ENCODE data around the gene MYO1D.
"Not testable (repeated sequence)": the region's sequence is repeated elsewhere in the genome, so short reads cannot be mapped to it uniquely, and the experiment has no call there.

Gene MYO1D

GRCh38 chr17:32733401-32733800, 143.5 kb downstream of the MYO1D start:
- no peak for DNase-seq (ENCODE audit: low read depth in 2 of 2, low spot score in 1 of 2)

DNA sequence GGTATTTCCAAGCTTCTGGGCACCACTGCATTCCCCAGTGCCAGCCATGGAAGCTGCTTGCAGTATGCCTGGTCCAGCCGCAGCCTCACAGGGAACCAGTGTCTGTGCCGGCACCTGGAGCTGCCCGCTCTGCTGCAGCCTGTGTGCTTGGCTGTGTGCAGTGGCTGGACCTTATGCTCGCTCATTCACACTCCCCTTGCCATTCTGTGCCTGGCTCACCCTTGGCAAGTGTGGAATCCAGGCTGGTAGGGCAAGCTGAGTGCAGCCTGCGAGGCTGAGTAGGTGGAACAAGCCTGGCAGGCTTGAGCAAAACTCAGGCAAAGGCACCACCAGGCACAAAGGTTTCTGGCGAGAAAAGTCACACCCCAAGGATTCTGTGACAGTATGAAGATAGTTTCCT, 144.0 kb downstream of the MYO1D start:
- no peak for DNase-seq (ENCODE audit: low read depth in 2 of 2, low spot score in 1 of 2)

- DNase-seq (ENCODE audit: low read depth in 2 of 2, low spot score in 1 of 2) = no peak
Observed at GRCh38 chr17:32732296-32732642, 144.7 kb downstream of the MYO1D start.

DNA sequence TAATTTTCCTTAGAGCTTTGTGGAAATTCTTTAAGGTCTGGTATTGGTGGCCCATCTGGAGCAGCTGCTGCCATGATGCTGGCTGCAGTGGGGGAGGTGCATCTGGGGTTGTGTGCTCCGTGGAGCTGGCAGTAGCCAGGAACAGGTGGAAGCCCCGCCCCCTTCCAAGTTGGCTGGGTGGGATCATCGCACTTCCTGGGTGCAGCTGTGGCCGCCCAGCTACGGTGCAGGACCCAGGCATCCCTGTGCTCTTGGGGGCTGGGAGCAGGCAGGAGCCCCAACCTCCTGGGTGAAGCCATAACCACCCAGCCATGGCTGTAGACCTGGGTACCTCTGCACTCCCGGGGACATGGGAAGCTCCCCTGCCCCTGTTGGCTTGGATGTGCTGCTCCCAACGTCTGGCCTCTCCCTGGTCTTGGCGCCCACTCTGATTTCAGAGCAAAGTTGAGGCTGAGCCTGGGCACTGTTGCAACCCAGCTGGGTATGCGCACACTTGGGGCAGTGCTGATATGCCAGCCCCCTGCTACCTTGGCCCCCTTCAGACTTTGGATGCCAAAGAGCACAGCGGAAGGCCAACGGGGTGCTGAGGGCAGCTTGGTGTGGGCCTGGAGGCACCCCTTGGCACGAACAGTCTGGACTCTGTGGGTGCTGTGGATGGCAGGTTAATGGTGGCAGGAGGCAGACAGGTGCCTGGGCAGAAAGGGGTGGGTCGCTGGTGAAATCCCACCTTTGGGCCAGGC, 145.2 kb downstream of the MYO1D start:
- no peak for DNase-seq (ENCODE audit: low read depth in 2 of 2, low spot score in 1 of 2)

- DNase-seq (ENCODE audit: low read depth in 2 of 2, low spot score in 1 of 2) = no peak
Observed at GRCh38 chr17:32727681-32728080, 149.2 kb downstream of the MYO1D start.

GRCh38 chr17:32725697-32726096, 151.2 kb downstream of the MYO1D start:
- DNase-seq (ENCODE audit: low read depth in 2 of 2, low spot score in 1 of 2) = no peak

DNA sequence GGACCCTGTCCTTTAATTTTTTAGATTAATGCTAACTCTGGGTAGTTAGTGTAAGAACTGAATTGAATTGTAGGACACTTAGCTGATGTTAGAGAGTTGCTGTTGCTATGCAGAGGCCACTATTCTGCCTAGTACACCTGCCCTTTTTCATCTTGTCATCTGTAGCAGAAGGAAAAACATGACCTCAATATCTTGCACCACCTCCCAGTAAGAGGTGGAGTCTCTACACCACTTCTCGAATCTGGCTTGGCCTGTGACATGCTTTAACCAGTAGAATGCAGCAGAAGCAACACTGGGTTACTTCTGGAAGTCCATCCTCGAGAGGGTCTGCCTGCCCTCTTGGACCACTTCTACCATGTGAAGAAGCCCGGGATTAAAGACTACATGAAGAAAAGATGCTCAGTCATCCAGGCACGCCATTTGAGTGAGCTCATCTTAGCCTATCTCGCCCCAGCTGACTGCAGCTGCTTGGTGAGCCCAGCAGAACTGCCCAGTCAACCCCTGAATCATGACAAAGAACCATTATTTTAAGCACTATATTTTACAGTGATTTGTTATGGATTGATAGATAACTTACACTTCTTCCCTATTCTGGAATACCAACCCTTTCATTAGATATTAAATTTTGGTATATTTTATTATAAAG, 153.5 kb downstream of the MYO1D start:
- no peak for DNase-seq (ENCODE audit: low read depth in 2 of 2, low spot score in 1 of 2)

- no peak for DNase-seq (ENCODE audit: low read depth in 2 of 2, low spot score in 1 of 2)
Observed at GRCh38 chr17:32722733-32723132, 154.2 kb downstream of the MYO1D start.

GRCh38 chr17:32720671-32721070, 156.3 kb downstream of the MYO1D start:
- DNase-seq (ENCODE audit: low read depth in 2 of 2, low spot score in 1 of 2) = no peak

GRCh38 chr17:32719689-32720088, 157.2 kb downstream of the MYO1D start:
- DNase-seq (ENCODE audit: low read depth in 2 of 2, low spot score in 1 of 2) = no peak

DNA sequence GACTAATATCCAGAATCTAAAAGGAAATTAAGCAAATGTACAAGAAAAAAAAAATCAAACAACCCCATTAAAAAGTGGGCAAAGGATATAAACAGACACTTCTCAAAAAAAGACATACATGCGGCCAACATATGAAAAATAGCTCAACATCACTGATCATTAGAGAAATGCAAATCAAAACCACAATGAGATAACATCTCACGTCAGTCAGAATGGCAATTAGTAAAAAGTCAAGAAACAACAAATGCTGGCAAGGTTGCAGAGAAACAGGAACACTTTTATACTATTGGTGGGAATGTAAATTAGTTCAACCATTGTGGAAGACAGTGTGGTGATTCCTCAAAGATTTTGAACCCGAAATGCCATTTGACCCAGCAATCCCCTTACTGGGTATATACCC, 162.0 kb downstream of the MYO1D start:
- DNase-seq (ENCODE audit: low read depth in 2 of 2, low spot score in 1 of 2) = not testable (repeated sequence)

DNA sequence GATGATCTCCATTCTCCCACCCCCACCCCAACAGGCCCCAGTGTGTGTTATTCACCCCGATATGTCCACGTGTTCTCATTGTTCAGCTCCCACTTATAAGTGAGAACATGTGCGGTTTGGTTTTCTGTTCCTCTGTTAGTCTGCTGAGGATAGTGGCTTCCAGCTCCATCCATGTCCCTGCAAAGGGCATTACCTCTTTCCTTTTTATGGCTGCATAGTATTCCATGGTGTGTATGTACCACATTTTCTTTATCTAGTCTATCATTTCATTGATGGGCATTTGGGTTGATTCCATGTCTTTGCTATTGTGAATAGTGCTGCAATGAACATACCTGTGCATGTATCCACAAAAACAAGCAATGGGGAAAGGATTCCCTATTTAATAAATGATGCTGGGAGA, 162.7 kb downstream of the MYO1D start:
- not testable (repeated sequence) for DNase-seq (ENCODE audit: low read depth in 2 of 2, low spot score in 1 of 2)

- DNase-seq (ENCODE audit: low read depth in 2 of 2, low spot score in 1 of 2) = no peak
Observed at GRCh38 chr17:32713081-32713480, 163.8 kb downstream of the MYO1D start.

DNA sequence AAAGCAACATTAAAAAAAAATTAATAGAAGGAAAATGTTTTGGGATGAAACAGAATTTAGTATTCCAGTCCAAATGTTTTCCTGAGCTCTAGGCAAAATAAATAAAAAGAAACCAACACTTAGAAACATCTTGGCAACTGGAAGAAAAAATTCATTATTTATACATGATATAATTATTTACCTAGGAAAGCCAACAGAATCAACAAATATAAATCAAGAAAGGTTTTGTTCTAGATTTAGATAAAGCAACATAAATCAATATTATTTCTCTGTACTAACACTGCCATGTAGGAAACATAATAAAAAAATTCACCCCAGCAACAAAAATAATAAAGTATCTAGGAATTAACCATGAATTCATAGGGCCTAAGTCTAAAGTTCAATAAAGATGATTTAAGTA, 167.4 kb downstream of the MYO1D start:
- no peak for DNase-seq (ENCODE audit: low read depth in 2 of 2, low spot score in 1 of 2)

DNA sequence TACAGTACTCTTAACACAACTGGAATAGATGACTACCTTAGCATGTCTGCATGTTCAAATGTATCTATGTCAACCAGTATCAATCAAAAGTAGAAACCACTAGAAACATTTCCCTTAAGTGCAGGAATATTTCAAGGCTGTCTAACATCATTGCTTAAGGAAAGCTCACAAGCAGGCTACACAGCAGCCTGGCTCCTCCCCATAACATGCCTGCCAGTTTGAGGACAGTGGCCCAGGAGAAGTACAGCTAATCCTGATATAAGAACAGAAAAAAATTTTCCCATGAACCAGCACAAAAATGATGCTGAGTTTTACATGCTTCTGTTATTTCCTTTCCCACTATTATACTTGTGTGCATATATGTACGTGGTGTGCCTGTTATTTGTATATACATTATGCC, 175.1 kb downstream of the MYO1D start:
- no peak for DNase-seq (ENCODE audit: low read depth in 2 of 2, low spot score in 1 of 2)

GRCh38 chr17:32699247-32699646, 177.7 kb downstream of the MYO1D start:
- no peak for DNase-seq (ENCODE audit: low read depth in 2 of 2, low spot score in 1 of 2)

DNA sequence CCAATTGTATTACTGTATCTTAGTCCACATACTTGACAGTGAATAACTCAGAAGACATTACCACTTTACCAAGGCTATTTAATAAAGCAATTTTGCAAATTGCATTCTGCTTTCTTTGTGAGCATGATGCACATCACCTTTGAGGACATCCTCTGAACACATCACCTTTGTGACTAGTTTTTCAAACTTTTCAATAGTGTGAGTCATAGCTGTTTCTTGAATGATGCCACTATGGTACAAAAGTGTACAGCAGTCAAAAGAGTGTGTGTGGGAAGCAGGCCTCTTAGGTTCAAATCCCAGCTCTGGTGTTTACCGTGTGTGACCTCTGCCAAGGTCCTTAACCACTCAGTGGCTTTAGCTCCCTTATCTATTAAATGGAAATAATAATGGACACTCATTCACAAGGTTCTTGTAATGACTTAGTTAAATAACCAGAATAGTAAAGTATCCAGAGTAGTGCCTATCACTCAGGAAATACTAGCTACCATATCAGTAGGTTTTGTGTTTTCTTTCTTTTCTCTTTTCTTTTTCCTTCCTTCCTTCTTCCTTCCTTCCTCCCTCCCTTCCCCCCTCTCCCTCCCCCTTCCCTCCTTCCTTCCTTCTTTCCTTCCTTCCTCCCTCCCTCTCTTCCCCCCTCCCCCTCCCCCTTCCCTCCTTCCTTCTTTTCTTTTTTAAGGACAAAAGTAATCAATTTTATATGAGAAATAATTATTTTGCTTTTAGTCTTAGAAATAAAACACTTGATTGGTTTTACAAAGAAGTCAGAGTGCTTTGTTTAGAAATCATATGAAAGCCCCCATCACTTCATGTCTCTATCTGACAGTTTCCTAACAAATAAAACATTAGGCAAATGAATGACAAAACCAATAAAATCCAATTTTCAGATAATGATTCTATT, 178.9 kb downstream of the MYO1D start:
- DNase-seq (ENCODE audit: low read depth in 2 of 2, low spot score in 1 of 2) = no peak

DNA sequence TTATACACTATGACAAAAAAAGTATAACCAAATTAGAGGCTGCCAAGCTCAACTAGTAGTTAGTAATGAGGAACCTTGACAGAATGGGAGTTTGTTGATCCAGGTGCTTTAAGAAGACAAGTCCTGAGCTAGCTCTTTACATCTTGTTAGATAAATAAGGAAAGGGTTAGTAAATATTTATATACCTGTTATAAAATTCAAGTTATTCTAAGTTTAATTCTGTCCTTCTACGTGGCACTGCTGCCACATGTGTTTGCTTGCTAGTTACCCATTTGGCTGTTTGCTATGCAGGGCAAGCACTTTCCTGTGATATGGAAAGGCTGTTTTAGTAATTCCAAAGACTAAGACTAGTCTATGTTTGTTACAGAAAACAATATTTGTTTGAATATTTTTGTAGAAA, 180.5 kb downstream of the MYO1D start:
- DNase-seq (ENCODE audit: low read depth in 2 of 2, low spot score in 1 of 2) = no peak

- DNase-seq (ENCODE audit: low read depth in 2 of 2, low spot score in 1 of 2) = no peak
Observed at GRCh38 chr17:32695864-32696263, 181.1 kb downstream of the MYO1D start.

DNA sequence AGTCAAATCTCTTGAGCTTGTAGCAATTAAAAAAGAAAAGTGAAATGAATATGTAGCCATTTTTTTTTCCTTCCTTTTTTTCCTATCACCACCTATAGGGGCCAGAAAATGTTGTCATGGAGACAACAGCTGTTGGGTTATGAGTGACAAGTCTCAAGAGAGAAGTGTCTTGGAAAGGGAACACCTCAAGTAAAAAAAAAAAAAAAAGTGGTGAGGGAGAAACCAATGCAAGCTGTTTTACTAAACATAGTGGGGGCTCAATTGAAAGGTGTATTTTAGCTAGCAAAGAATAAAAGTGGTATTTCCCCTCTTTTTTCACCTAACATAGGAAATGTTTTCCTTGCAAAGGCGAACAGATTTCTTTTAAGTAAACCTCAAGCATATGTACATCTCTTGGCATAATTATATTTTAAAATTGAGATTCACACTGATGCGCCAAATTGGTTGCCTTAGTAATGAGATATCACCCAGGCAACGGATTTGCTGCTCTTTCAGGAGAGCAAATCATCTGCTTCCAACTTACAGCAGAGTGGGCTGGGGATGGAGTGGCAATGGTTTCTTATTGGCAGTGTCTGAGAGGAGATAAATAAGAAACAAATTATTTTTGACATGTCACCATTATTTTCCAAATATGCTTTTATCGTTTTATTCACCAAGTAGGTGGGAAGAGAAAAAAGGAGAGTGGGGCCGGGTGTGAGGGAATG, 183.6 kb downstream of the MYO1D start:
- no peak for DNase-seq (ENCODE audit: low read depth in 2 of 2, low spot score in 1 of 2)

DNA sequence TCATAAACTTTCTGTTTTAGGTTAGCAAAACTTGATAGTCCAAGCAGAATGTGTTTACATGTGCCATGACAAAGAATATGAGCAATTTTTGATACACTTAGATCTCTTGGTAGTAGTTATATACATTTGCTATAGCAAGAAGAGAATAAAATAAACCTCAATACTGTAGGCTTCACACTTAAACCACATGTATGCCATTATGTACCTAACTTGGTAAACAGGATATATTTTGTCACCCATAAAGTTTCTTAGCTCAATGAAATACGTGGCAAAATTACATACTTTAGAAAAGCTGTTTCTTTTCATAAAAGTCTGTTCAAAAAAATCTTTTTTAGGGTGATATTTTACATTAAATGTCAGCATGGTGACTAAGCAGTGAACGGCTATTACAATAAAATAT, 184.7 kb downstream of the MYO1D start:
- DNase-seq (ENCODE audit: low read depth in 2 of 2, low spot score in 1 of 2) = no peak
